IPS-20b (cell line): ENCODE results near the gene TPK1.
"Not testable (repeated sequence)": the region's sequence is repeated elsewhere in the genome, so short reads cannot be mapped to it uniquely, and the experiment has no call there.

Experiments used
- H3K27ac ChIP-seq: one replicate; pipeline ENCODE4 v1.5.1; 2013; ENCODE audit warnings: low read length
- H3K27me3 ChIP-seq: 2 replicates; pipeline ENCODE4 v1.6.1; 2013; ENCODE audit warnings: mild to moderate bottlenecking, low read length, inconsistent platforms; ENCODE audit not compliant: insufficient read depth
- H3K36me3 ChIP-seq: 2 replicates; pipeline ENCODE4 v1.6.1; 2013; ENCODE audit warnings: low read depth, mild to moderate bottlenecking, inconsistent platforms, low read length, moderate library complexity; ENCODE audit not compliant: insufficient read depth
- H3K4me1 ChIP-seq: 2 replicates; pipeline ENCODE4 v1.6.1; 2013; ENCODE audit warnings: mild to moderate bottlenecking, control low read depth, inconsistent platforms, low read length, moderate library complexity; ENCODE audit not compliant: insufficient read depth
- H3K4me3 ChIP-seq: 2 replicates; pipeline ENCODE4 v1.5.1; 2013; ENCODE audit warnings: mild to moderate bottlenecking, low read length, inconsistent platforms
- H3K9ac ChIP-seq: 2 replicates; pipeline ENCODE4 v1.6.1; 2013; ENCODE audit warnings: low read depth, mild to moderate bottlenecking, inconsistent platforms, low read length, moderate library complexity
- H3K9me3 ChIP-seq: 2 replicates; pipeline ENCODE4 v1.6.1; 2013; ENCODE audit warnings: mild to moderate bottlenecking, low read depth, low read length, inconsistent platforms; ENCODE audit not compliant: insufficient read depth

TPK1 gene

DNA sequence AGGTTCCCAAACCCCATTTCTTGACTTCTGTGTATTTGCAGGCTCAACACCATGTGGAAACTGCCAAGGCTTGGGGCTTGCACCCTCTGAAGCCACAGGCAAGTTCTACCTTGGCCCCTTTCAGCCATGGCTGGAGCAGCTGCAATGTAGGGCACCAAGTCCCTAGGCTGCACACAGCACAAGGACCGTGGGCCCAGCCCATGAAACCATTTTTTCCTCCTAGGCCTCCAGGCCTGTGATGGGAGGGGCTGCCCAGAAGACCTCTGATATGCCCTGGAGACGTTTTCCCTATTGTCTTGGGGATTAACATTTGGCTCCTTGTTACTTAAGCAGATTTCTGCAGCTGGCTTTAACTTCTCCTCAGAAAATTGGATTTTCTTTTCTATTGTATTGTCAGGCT lies 408.3 kb downstream of the TPK1 start:
- not testable (repeated sequence) for H3K4me3 ChIP-seq, H3K27ac ChIP-seq, H3K9ac ChIP-seq, H3K4me1 ChIP-seq, H3K36me3 ChIP-seq, H3K27me3 ChIP-seq
- peaks cover 31% of the 10 kb centered on the region for H3K9me3 ChIP-seq

DNA sequence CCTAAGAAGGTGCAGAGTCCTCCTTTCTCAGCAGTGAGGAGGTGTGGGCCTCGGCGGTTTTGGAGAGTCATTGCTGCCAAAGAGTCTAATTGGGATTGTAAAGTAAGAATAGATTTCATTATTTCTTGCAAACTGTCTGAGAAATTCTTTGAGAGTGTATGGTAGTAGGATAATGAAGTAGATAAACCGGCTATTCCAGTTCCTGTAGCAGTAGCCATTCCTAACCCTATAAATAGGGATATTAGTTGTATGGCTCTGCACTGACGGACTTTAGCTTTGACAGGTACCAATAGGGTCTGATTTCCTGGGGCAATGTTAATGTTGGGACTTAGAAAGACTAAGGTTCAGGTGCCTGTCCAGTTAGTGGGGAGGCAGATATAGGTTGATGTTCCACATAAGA lies 416.9 kb downstream of the TPK1 start:
- H3K9ac ChIP-seq, H3K9me3 ChIP-seq, H3K4me1 ChIP-seq, H3K27ac ChIP-seq, H3K27me3 ChIP-seq, H3K36me3 ChIP-seq, H3K4me3 ChIP-seq: not testable (repeated sequence)

DNA sequence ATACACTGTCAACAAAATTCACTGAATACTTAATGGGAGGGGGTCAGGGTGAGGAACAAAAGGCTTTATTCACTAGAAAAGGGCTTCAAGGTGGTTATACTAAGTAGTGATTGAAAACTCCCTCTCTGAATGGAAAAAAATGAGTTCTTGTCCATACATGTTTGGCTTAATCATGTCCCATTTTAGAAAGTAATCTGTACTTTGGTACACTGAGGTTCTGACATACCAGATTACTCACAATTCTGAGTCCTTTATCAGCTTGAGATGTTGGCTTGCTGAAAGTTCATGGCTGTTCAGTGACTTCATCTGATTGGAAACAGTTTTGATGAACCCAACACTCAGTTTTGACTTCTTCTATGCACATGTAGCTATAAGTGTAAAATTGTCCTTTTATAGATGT lies 419.5 kb downstream of the TPK1 start:
- no peaks in the 10 kb centered on the region for H3K9me3 ChIP-seq
- no peak overlapping the region for H3K9ac ChIP-seq
- H3K27me3 ChIP-seq: no peaks in the 10 kb centered on the region
- H3K4me1 ChIP-seq: no peaks in the 10 kb centered on the region
- H3K27ac ChIP-seq: no peak overlapping the region
- H3K36me3 ChIP-seq: no peaks in the 10 kb centered on the region
- no peak overlapping the region for H3K4me3 ChIP-seq

DNA sequence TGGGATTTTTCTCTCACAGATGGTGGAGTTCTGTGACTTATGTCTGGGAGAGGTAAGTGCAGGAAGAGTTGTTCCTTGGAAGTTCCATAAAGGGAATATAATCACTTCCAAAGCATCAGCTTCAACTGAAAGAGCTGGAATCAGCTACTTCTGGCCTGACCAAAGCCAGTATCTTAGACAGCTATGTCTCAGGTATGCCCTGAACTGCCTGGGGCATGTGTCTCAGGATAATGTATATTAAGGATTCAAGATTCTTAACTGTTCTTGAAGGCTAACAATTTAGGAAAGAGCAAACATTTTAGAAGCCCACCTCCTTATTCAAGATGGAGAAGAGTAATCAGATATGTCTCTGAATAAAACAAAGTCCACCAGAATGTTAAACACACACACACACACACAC lies 420.0 kb downstream of the TPK1 start:
- no peak overlapping the region for H3K4me3 ChIP-seq
- H3K9ac ChIP-seq: no peak overlapping the region
- H3K4me1 ChIP-seq: no peaks in the 10 kb centered on the region
- H3K27ac ChIP-seq: no peak overlapping the region
- H3K36me3 ChIP-seq: no peaks in the 10 kb centered on the region
- H3K27me3 ChIP-seq: no peaks in the 10 kb centered on the region
- H3K9me3 ChIP-seq: no peaks in the 10 kb centered on the region

DNA sequence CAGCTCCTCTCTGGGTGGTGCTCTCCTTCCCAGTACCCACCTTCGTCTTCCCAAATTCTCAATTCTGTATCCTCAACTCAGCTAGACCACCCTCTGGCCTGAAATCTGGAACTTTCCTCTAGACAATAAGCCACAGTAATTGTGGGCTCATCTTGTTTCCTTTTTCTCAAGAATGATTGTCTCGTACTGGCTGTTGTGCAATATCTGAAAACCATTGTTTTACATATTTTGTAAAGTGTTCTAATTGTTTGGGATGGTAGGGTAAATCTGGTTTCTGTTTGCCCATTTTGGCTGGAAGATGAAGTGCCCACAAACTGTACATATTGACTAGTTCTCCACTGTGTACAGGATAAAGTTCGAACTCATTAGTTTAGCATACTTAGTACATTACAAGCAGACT lies 421.0 kb downstream of the TPK1 start:
- H3K4me3 ChIP-seq: no peak overlapping the region
- H3K27ac ChIP-seq: no peak overlapping the region
- no peaks in the 10 kb centered on the region for H3K36me3 ChIP-seq
- H3K9ac ChIP-seq: no peak overlapping the region
- no peaks in the 10 kb centered on the region for H3K4me1 ChIP-seq
- H3K27me3 ChIP-seq: no peaks in the 10 kb centered on the region
- H3K9me3 ChIP-seq: no peaks in the 10 kb centered on the region

DNA sequence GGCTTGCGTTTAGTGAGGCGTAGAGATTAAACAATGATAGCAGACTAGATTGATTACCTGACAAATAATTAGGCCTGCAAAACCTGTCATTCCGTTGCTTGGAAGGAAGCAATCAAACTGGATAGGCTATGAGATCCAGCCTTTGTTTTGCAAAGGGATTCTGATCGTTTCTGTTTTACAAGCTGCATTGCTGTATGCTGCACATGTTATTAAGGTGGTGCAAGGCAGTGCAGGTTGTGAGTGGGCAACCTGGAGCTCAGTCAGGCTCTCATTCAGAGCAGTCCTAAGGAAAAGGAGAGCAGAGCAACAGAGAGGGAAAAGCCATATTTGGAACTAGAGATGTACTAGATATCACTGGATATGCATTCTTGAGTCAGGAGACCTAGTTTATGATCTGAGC lies 425.4 kb downstream of the TPK1 start:
- Histone ChIP-seq H3K4me1 (peaks cover 4% of the 10 kb centered on the region; the same call in 1 of the 2 replicates), H3K9ac (no peak overlapping the region), H3K36me3 (no peaks in the 10 kb centered on the region), H3K9me3 (no peaks in the 10 kb centered on the region), H3K27ac (no peak overlapping the region), H3K4me3 (no peak overlapping the region), H3K27me3 (no peaks in the 10 kb centered on the region)

DNA sequence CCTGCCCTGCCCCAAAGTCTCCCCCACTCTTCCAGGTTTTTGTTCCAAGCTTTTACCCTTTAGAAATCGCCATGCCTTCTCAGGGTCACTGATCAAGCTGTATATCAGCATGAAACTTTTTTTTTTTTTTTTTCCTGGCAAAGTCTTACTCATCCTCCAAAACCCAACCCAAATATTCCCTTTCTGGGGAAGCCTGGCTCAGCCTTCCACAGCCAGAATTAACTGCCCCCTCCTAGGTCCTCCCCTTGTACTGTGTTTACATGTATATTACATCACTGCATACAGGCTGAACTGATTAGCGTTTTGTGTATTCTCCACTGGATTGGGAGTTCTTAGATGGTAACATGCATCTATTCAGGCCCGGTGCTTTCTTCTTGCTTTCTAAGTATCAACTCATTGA lies 427.7 kb downstream of the TPK1 start:
- Histone ChIP-seq H3K4me3 (no peak overlapping the region), H3K9me3 (no peaks in the 10 kb centered on the region), H3K4me1 (peaks cover 4% of the 10 kb centered on the region; the same call in 1 of the 2 replicates), H3K36me3 (no peaks in the 10 kb centered on the region), H3K9ac (no peak overlapping the region), H3K27ac (no peak overlapping the region), H3K27me3 (no peaks in the 10 kb centered on the region)

DNA sequence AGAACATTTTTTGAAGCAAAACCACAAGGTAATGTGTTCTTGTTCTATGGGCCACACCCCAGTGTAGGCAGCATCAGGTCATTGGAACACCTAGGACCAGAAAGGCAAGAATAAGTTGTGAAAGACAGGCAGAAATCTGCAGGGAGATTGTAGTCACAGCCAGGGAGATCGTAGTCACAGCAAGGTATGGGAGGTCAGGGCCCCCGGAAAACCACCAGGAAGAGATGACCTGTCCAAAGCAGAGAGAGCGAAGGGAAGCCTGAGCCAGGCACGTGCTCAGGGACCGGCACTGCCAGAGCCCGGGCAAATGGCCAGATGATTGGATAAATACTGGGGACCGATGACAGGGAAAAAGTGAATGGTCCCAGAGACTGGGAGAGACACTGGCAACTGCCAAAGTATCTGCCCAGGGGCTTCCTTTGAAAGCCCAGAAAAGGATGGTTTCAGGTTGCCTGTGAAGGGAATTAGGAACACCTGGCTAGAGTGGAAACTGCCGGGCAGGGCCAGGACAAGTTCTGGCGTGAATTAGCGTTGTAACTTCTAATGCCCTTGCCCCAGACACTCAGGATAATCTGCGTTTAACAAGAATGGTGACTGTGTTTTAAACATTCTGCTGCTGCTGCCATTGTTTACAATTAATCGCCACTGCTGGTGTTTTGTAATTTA lies 428.5 kb downstream of the TPK1 start:
- no peak overlapping the region for H3K4me3 ChIP-seq
- H3K36me3 ChIP-seq: no peaks in the 10 kb centered on the region
- H3K9me3 ChIP-seq: no peaks in the 10 kb centered on the region
- peaks cover 4% of the 10 kb centered on the region; the same call in 1 of the 2 replicates for H3K4me1 ChIP-seq
- H3K27me3 ChIP-seq: no peaks in the 10 kb centered on the region
- no peak overlapping the region for H3K27ac ChIP-seq
- H3K9ac ChIP-seq: no peak overlapping the region; the same call in 1 of the 2 replicates

DNA sequence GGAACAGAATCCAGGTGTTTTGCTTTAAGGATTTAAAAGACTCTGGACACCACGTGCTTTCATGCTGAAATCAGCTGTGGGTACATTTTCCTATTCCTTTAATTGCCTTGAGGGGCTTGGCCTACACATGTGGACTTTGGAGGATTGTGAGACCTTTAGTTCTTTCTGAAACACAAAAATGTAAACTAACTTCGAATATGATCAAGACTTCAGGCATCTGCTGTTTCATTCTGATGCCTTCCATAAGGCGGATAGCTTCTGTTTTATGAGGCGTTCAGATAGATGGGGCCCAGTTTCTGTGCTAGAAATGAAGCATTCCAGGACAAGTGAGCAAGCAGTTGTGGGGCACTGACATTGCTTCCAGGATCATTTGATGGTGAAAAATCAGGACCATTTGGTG lies 430.9 kb downstream of the TPK1 start:
- Histone ChIP-seq H3K36me3 (no peaks in the 10 kb centered on the region), H3K27ac (no peak overlapping the region), H3K4me3 (no peak overlapping the region), H3K4me1 (peaks cover 4% of the 10 kb centered on the region; the same call in 1 of the 2 replicates), H3K9me3 (no peaks in the 10 kb centered on the region), H3K27me3 (no peaks in the 10 kb centered on the region), H3K9ac (no peak overlapping the region)

DNA sequence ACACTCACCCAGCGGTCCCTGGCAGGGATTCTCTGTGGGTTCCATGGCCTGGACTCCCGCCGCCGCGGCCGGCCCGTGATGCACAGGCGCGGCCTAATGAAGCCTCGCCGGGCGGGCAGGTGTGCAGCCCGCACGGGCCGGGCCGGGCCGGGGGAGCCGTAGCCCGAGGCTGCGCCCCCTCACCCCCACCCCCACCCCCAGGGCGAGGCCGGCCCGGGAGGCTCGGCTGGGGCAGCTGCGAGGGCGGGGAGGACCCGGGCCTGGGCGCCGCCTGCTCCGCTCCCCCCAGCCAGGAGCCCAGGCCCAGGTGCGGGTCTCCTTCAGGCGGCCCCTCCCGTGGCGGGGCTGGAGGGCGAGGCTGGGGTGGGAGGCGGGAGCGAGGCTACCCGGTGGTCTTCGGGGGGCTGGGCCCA lies 432.2 kb downstream of the TPK1 start, which contains the start of gene NOBOX:
Gene NOBOX (minus strand): TSS at position 45 of the 413 bp plus-strand sequence.
- Histone ChIP-seq H3K9ac (no peak within 1 kb of the TSS), H3K27ac (no peak within 1 kb of the TSS), H3K4me3 (no peak within 1 kb of the TSS), H3K4me1 (peaks cover 4% of the 10 kb centered on the region; the same call in 1 of the 2 replicates), H3K36me3 (no peaks in the 10 kb centered on the region), H3K9me3 (no peaks in the 10 kb centered on the region), H3K27me3 (no peaks in the 10 kb centered on the region)

DNA sequence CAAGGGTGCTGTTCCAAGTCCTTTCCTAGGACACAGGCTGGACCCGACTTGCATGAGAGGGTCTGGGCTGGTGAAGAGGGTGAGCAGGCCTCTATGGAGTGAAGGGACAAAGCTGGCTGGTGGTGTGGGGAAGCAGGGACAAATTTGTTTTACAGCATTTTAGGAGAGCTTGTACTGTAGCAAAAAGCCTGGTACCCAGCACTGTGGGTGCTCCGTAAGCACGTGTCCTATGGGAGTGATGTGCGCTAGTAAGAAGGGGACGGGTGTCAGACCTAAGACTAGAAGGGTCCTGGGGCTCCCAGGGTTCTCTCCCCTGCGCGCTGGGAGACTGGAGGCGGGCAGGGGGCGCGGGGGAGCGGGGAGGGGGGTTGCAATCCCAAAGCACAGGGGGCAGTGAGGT lies 432.8 kb downstream of the TPK1 start:
- H3K4me3 ChIP-seq: no peak overlapping the region
- no peaks in the 10 kb centered on the region for H3K27me3 ChIP-seq
- H3K27ac ChIP-seq: no peak overlapping the region
- no peaks in the 10 kb centered on the region for H3K36me3 ChIP-seq
- no peak overlapping the region for H3K9ac ChIP-seq
- H3K4me1 ChIP-seq: peaks cover 4% of the 10 kb centered on the region; the same call in 1 of the 2 replicates
- no peaks in the 10 kb centered on the region for H3K9me3 ChIP-seq
